GM19043 (cell line): ENCODE results near the gene MBP.

Source experiments
- ATAC-seq: cut with Tn5 transposase; IDR thresholded peaks from one replicate; pipeline ENCODE4 v1.9.1; 2021; ENCODE audit warnings: low read depth; ENCODE audit not compliant: unreplicated experiment

The MBP gene

GRCh38 chr18:77151772-77152520 is 19.4 kb upstream of the MBP start:
- ATAC-seq = no peak

GRCh38 chr18:77151033-77151771 is 18.6 kb upstream of the MBP start:
- no peak for ATAC-seq

GRCh38 chr18:77150588-77150987 is 18.0 kb upstream of the MBP start:
- no peak for ATAC-seq

- ATAC-seq = no peak
Measured at GRCh38 chr18:77148289-77148688, 15.7 kb upstream of the MBP start.

GRCh38 chr18:77147418-77147852 is 14.9 kb upstream of the MBP start:
- ATAC-seq = no peak

GRCh38 chr18:77146249-77147080 is 13.9 kb upstream of the MBP start:
- ATAC-seq = no peak

GRCh38 chr18:77145364-77145901 is 12.8 kb upstream of the MBP start:
- no peak for ATAC-seq

- no peak for ATAC-seq
Measured at GRCh38 chr18:77144451-77145118, 12.0 kb upstream of the MBP start.

- ATAC-seq = no peak
Measured at GRCh38 chr18:77144046-77144445, 11.5 kb upstream of the MBP start.

- ATAC-seq = no peak
Measured at GRCh38 chr18:77143196-77143595, 10.6 kb upstream of the MBP start.

- no peak for ATAC-seq
Measured at GRCh38 chr18:77141401-77142118, 9.0 kb upstream of the MBP start.

GRCh38 chr18:77140439-77141109 is 8.0 kb upstream of the MBP start:
- no peak for ATAC-seq

GRCh38 chr18:77140030-77140429 is 7.4 kb upstream of the MBP start:
- ATAC-seq = no peak

- ATAC-seq = no peak
Measured at GRCh38 chr18:77139619-77140018, 7.0 kb upstream of the MBP start.

GRCh38 chr18:77138270-77138669 is 5.7 kb upstream of the MBP start:
- ATAC-seq = no peak

GRCh38 chr18:77137851-77138250 is 5.3 kb upstream of the MBP start:
- ATAC-seq = no peak

GRCh38 chr18:77136871-77137665 is 4.5 kb upstream of the MBP start:
- ATAC-seq = no peak

- no peak for ATAC-seq
Measured at GRCh38 chr18:77136076-77136718, 3.6 kb upstream of the MBP start.
